GM18498 (cell line): Measurements from ENCODE around the gene ZIC4.

Source experiments
- ATAC-seq: cut with Tn5 transposase; IDR thresholded peaks from one replicate; pipeline ENCODE4 v1.9.1; 2021; ENCODE audit warnings: mild to moderate bottlenecking, moderate library complexity; ENCODE audit not compliant: unreplicated experiment

Gene ZIC4

DNA sequence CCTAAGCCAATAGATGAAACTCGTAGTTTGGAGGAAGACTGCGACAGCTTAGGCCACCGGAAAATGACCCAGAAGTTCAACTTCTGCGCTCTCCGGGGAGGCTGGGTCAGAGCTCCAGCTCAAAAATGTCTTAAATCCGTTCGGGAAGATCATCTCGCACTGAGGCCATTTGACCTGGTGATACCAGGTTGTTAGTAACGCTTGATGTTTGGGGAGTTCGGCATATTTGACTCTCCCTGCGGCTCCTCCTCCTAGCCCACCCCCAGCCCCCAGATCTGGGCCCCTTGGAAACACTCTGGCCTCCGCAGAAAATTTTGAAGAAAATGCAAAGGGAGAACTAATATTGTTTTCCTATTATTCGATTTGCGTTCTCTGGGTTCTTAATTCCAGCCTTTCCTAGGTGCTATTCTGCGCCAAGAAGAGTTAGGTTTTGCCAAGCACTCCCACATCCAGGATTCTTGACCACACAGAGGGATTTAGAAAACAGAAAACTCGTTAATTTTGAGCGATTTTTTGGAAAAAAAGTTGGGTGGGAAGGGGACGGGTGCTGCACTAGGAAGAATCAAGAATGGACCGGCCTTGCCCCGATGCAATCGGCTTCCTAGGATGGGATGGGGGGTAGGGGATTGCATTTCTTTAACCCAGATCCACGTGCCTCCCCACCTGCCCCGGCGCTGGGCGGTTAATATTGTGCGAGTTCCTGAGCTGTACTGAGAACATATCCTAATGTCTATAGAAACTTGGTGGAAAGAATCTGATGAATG is 50.0 kb downstream of the ZIC4 start:
- no peak for ATAC-seq

DNA sequence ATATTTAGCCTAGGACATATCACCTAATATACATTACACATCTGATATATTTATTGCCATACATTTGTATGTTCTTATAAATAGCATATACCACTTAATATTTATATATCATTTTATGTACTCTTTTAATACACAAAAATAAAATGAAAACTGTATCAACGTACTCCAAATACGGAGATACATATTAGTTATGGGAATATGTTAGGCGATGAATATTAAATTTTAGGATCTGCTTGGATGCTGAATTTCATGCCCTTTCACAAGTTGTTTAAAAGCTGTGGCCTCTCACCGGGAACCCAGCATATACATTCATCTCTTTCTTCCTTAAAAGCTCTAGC is 50.6 kb downstream of the ZIC4 start:
- no peak for ATAC-seq

DNA sequence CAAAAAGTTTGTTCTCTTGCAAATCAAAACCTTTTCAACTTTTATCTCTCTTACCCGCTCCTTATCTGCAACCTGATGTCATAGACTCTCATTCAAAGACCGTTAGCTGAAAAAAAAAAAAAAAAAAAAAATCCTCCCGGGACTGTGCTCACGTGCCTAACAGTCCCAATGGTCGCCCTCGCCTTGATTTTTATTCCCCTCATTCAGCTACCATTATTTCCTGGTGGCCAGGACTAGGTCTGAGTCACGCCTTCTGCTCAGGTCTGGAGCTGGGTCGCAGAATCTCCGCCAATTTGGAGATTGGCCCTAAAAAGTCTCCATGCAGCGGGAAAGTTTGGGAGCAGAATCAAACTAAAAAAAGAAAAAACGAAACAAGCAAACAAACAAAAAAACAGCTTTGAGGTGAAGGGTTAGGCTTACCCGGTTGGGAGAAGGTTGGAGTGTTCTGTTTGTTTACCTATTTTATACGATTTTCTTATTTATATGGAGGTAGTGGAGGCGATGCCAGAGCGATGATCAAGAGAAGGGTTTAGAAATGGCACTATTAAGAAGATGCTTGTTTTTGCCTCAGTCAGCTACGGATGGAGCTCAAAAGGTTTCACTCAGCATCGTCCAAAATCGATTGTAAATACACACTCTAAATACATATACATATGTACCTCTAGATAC is 51.1 kb downstream of the ZIC4 start:
- ATAC-seq: no peak

DNA sequence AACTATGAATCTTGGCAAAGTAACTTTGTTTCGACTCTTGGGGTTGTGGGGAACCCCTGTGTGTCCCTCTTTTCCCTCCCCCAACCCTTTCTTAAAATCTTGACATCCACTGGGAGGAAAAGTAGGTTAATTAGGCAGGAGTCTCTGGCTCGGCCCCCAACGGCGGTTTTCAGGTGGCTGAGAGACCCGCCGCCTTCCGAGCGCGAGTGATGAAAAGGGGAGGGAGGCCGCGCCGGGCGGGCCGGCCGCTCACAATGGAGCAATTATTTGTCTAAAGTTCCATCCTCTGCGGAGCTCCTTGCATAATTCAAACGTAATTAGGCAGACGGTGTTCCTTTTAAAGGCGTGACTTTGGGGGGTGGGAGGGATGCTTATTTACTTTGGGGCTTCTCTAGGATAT is 51.7 kb downstream of the ZIC4 start:
- no peak for ATAC-seq

DNA sequence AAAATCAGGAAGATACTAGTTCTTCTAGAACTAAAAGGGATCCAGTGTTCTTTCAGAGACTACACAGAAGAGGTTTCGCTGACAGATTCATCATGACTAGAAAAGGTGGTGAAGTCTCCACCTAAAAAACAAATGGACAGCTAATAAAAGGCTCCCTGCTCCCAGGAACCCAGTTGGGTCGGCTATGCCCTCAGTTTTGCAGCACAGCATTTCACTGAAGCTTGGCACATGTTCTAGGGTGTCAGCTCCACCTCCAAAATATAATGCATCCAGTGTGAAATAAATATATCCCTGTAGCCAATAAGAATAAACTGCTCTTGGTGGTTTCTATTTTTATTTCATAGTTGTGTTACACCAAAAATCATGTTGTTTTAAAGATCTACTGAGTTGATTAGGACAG is 55.0 kb downstream of the ZIC4 start:
- no peak for ATAC-seq

DNA sequence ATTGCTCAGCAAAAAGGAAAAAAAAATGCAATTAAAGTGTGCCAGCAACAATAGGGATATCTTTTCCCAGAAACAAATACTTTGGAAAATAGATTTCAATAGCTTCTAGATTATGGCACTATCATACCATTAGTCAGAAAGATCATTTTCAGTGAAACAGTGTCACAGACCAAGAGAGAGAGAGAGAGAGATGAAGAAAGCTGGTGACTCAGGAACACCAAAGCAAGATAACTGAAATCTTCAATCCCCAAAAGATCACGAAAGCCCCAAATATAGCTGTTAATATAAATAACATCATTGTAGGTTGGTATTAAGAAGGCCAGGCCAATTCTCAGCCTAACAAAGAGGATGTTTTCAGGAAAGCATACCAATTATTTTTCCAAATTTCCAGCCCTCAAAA is 57.4 kb downstream of the ZIC4 start:
- ATAC-seq: no peak

DNA sequence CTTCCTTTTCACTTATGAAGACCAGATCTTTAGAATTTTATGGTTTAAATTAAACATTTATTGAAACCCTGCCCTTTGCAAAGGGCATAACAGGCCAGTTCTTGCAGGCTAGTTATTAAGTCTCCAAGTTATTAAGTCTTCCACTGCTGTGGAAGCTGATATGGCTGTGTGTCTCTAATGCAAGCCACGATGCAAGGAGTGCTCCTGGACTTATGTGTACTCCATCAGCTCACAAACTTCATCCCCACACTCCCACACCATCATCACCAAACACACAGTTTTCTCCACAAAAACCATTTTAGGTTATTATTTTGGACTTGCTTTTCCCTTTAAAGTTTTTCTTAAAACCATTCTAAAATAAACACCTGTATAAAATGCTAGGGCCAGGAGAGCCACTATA is 62.4 kb downstream of the ZIC4 start:
- no peak for ATAC-seq

DNA sequence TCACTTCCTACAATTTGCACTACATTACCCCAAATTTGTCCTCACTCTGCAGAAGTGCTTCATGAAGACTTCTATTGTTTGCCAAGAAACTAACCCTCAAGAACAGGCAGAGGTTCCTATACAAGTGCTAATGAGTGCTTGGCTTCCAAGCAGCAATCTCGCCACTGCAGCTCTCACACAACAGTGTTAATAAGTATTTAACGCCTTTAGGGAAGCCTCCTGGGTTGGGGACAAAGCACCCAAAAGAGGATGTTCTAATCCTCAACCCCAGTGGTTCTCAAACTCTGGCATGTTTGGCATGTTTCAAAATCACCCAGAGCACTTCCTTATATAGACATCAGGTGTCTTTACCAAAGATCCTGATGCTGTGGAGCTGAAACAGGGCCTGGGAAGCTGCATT is 64.6 kb downstream of the ZIC4 start:
- no peak for ATAC-seq

DNA sequence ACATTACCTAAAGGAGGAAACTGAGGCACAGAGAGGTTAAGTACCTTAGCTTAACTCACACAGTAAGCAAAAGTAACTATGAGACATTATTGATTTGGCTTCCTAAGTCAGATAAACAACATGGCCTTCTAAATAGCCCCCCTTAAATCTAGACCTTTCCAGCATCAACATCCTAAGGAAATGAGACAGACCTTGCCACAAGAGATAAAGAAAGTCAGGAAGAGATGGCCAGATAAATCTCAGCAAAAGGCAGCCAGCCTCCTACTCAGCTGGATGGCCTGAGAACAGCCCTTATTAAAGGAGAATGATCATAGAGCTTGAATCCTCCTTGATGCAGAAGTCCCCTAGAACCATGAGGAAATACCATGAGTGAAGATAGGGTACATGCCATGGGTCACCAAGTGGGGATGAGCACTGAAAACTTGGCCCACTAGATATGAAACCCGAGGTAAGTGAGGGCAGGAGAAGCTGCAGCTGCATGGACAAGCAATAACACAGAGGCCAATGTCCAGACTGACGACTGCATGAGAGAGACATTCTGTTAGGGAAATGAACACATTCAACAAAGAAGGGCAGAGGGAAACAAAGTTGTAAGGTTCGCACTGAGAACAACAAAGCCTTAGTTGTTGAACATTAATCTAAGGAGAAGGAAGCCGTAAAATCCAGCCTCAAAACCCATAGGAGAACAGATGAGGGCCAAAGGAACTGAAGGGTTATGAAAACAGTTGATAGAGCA is 69.6 kb downstream of the ZIC4 start:
- ATAC-seq: no peak
